HG02610 (cell line): ENCODE data around the gene SLC6A8.
"Not testable (repeated sequence)": the region's sequence is repeated elsewhere in the genome, so short reads cannot be mapped to it uniquely, and the experiment has no call there.

Experiments
- ATAC-seq: cut with Tn5 transposase; IDR thresholded peaks from one replicate; pipeline ENCODE4 v1.9.1; 2021; ENCODE audit warnings: mild to moderate bottlenecking, moderate library complexity; ENCODE audit not compliant: unreplicated experiment

The SLC6A8 gene

GRCh38 chrX:153704631-153705402, 17.1 kb downstream of the SLC6A8 start:
- ATAC-seq = not testable (repeated sequence)

GRCh38 chrX:153705403-153706060, 17.8 kb downstream of the SLC6A8 start:
- not testable (repeated sequence) for ATAC-seq

DNA sequence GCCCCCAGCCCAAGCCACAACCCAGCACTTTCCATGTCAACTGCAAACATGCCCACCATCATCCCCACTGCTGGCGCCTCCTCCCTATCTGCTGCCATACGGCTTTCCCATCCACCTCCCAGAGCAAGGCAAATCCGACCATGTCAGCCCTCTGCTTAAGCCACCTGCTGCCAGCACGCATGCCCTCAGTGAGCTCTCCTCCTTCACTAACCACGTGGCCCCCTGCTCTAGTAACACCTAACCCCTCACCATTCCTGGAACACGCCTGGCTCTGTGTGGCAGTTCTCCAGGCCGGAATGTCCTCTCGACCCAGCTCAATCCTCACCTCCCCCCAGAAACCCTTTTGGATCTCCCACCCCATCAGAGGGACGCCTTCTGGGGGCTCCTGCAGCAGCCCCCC, 19.1 kb downstream of the SLC6A8 start:
- no peak for ATAC-seq

DNA sequence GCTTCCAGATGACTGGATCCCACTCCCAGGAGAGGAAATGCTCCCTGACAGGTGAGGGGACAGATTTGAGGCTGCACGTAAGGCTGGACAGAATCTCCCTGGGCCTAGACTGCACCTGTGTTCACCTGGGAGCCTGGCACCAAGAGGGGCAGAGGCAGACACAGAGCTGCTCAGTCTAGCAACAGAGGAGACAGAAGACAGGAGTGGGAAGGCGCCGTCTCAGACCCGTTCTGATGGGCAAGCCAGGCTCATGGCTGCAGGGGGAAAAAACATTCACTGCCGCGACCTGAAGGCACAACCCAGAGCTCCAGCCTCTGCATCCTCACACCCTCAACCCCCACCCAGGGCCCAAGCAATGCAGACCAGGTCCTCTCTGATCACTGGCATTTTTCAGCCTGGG, 19.7 kb downstream of the SLC6A8 start:
- ATAC-seq = no peak

GRCh38 chrX:153708415-153708814, 20.7 kb downstream of the SLC6A8 start:
- no peak for ATAC-seq

DNA sequence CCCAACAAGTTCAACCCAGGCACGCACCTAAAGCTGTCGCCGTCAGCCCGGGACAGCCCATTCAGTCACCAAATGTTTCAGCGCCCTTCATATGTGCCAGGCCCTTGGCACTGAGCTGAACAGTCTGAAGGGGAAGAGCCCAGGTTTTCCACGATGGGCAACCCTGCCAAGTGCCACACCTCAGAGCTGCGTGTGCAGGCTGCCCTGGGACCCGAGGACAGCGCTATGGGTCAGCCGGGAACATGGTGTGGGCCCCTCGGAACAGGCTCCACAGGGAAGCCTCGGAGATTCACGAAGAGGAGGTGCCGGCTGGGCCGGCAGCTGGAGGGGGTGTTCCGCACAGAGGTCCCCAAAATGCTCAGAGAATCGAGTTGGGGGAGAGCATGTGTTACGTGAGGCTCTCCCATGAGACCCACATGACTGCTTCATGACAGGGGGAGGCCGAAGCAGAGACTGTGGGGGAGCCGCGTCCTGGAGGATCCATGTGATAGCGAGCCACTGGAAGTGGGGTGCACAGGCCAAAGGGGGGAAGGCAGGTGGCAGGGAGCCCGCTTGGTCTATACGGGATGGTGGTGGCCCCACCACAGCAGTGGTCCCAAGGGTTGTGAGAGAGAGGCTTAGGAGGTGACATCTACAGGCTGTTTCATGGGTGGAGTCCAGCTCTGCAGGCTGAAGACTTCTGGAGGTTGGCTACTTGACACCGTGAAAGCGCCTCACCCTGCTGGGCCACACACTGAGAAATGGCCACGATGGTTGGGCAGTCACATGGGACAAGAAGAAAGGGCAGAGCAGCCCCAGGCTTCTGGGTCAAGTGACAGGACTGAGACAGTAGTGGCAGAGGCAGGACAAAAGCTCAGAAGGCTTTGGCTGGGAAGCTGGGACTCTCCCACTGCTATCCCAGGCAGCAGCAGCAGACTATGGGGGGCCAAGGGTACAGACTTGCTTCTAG, 22.3 kb downstream of the SLC6A8 start:
- no peak for ATAC-seq

DNA sequence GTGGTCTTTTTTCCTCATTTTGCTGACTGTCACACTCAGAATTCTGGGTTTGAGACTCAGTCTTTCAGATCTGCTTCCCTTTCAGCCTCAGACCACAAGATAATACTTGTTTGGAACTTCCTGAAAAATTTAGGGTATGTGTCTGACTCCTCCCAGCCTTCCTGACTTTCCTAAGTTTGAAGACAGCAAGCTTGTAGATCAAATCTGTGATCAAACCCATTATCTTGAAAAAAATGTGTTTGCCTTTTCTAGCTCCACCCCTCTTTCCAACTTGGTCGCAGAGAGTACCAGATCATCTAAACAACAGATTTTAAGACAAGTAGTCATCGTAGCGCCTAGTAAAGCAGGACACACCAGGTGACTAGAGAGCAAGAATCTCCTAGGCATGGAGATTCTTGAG, 26.5 kb downstream of the SLC6A8 start:
- no peak for ATAC-seq

GRCh38 chrX:153717445-153717844, 29.7 kb downstream of the SLC6A8 start:
- ATAC-seq = no peak

- no peak for ATAC-seq
Observed at GRCh38 chrX:153719238-153719637, 31.5 kb downstream of the SLC6A8 start.

- no peak for ATAC-seq
Observed at GRCh38 chrX:153719701-153720100, 32.0 kb downstream of the SLC6A8 start.

DNA sequence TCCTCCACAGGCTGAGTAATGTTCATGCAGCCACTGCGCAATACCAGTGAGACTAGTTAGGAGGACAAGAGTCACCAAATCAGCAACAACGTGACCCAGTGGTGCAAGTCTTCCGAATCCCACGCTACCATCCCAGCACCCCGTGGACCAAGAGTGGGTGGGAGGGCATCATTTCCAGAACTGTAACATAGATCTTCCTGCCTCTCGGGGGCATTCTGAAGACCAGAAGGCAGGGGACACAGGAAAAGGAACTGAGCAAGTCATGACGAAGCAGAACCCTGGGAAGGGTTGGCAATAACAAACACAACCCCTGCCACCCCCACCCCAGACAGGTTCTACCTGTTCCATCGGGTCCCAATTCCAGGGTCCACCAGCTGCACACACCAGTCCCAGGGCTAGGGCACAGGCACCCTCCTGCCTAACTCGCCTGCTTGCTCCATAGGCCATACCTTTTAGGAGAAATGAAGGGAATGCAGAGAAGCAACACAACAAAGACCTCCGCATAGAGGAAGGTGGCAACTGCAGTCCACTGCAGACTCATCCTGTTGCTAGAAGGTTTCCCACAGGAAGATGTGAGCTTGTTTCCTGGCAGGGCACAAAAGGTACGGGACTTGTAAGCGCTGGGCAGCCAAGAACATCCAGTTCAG, 35.1 kb downstream of the SLC6A8 start:
- ATAC-seq = no peak

- peak; percentile 36 for ATAC-seq
Observed at GRCh38 chrX:153723351-153724251, 35.9 kb downstream of the SLC6A8 start.

DNA sequence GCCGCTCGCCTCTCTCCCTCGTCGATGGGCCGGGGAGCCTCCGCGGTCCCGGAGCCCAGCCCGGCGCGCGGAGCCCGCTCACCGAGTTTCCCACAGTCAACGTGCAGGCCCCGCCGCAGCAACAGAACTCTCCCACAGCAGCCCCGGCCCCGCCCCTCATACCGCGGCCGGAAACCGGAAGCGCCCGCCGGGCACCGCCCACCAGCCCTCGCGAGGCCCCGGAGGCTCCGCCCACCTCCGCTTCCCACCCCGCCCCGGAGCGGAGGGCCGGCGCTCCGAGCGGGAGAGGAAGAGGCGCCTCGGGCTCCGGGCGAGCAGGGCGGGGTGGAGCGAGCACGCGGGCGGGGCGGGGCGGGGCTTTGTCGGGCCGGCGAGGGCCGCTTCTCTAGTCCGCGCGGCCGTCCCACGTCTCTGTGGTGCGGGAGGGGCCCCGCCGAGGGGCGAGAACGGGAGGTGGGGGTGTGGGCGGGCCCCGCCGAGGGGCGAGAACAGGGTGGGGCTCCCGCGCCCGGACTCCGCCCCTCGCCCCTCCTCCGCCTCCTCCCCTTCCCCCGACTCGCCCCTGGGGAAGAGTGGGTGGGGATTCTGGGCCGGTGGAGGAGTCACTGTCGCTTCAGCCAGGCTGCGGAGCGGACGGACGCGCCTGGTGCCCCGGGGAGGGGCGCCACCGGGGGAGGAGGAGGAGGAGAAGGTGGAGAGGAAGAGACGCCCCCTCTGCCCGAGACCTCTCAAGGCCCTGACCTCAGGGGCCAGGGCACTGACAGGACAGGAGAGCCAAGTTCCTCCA, 36.7 kb downstream of the SLC6A8 start, which contains the start of the genes ABCD1 and BCAP31:
Gene ABCD1 (plus strand): TSS at position 605 of the 787 bp plus-strand sequence. CDS start 411 bp downstream, outside the sequence.
Gene BCAP31 (minus strand): TSS at position 136 of the 787 bp plus-strand sequence. CDS start 1,143 bp downstream, outside the sequence.
- peak; percentile 62 for ATAC-seq

DNA sequence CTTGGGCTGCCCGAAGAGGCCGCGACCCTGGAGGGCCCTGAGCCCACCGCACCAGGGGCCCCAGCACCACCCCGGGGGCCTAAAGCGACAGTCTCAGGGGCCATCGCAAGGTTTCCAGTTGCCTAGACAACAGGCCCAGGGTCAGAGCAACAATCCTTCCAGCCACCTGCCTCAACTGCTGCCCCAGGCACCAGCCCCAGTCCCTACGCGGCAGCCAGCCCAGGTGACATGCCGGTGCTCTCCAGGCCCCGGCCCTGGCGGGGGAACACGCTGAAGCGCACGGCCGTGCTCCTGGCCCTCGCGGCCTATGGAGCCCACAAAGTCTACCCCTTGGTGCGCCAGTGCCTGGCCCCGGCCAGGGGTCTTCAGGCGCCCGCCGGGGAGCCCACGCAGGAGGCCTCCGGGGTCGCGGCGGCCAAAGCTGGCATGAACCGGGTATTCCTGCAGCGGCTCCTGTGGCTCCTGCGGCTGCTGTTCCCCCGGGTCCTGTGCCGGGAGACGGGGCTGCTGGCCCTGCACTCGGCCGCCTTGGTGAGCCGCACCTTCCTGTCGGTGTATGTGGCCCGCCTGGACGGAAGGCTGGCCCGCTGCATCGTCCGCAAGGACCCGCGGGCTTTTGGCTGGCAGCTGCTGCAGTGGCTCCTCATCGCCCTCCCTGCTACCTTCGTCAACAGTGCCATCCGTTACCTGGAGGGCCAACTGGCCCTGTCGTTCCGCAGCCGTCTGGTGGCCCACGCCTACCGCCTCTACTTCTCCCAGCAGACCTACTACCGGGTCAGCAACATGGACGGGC, 37.5 kb downstream of the SLC6A8 start:
- ATAC-seq = no peak

DNA sequence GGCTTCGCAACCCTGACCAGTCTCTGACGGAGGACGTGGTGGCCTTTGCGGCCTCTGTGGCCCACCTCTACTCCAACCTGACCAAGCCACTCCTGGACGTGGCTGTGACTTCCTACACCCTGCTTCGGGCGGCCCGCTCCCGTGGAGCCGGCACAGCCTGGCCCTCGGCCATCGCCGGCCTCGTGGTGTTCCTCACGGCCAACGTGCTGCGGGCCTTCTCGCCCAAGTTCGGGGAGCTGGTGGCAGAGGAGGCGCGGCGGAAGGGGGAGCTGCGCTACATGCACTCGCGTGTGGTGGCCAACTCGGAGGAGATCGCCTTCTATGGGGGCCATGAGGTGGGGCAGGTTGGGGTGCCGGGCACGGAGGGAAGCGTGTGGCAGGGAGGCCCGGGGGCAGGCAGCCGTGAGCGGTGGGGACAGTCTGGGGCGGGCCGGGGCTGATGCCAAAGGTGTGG, 38.1 kb downstream of the SLC6A8 start:
- no peak for ATAC-seq

DNA sequence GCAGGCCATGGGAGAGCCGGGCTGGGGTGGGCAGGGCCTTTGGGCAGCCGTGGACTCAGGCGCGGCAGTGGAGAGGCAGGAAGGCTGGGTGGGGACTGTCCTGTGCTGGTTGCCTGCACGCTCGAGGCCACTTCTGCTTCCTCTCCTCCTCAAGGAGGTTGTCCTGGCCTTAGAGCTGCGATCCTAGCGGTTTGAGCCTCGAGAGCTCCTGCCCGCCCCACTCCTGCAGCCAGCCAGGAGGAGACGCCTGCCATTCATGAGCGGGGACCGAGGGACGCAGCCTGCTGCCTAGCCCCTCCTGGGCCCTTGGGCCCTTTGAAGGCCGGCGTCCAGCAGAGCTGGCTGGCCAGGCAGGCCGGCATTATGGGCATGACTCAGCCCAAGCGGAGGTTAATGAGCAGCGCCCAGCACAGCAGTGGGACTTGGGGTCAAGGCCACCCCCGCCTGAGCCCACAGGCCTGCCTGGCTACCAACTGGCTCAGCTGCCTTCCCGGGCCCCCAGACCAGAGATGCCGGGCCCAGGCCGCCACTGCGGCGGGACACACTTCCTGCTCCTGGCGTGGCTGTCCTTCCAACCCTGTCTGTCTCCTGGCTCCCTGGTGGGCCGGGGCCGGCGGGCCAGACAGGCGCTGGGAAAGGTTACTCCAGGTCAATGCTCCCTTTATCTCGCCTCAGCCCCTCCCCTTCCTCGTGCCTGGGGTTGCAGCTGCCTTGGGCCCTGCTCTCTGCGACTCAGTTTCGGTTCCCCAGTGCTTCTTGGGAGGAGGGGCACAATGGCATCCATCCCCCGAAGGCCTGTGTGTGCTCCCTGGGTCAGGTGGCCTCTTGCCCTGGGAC, 38.8 kb downstream of the SLC6A8 start:
- ATAC-seq = peak; percentile 43
